Renal pelvis (tissue), 4 donors: Measurements from ENCODE around the gene PRDM16. TPM values are rescaled to one million over a fixed set of nuclear protein-coding genes. Genes with fewer than 3 reads are reported as not detected.

ENCODE experiments used
- DNase-seq: peaks from one replicate; pipeline ENCODE4 v3.0.0-alpha.2; 2013
- polyA plus RNA-seq, 3 donors: library from polyadenylated mRNA; unstranded; fragments of 120-200 nt; gene quantifications; one replicate each; pipeline ENCODE4 v1.2.1, GENCODE V29; 2013; ENCODE audit not compliant: insufficient read length in 3 of 3

The PRDM16 gene
- polyA plus RNA-seq, 3 donors, result 7.2 to 9.6 (median 9.3) TPM

GRCh38 chr1:3178279-3178678 is 109.3 kb downstream of the PRDM16 start:
- no peak for DNase-seq

GRCh38 chr1:3179471-3179870 is 110.5 kb downstream of the PRDM16 start:
- no peak for DNase-seq

GRCh38 chr1:3180915-3181314 is 111.9 kb downstream of the PRDM16 start:
- no peak for DNase-seq

- DNase-seq, result no peak
These were observed 113.0 kb downstream of the PRDM16 start for GRCh38 chr1:3181956-3182355.

GRCh38 chr1:3183411-3183810 is 114.4 kb downstream of the PRDM16 start:
- no peak for DNase-seq

GRCh38 chr1:3183813-3184212 is 114.8 kb downstream of the PRDM16 start:
- no peak for DNase-seq

GRCh38 chr1:3184666-3185065 is 115.7 kb downstream of the PRDM16 start:
- no peak for DNase-seq

GRCh38 chr1:3185896-3186525 is 117.0 kb downstream of the PRDM16 start:
- DNase-seq, result no peak

- peak; percentile 67 for DNase-seq
These were observed 117.5 kb downstream of the PRDM16 start for GRCh38 chr1:3186526-3186921.

- DNase-seq, result no peak
These were observed 118.6 kb downstream of the PRDM16 start for GRCh38 chr1:3187415-3188149.

GRCh38 chr1:3188150-3188971 is 119.4 kb downstream of the PRDM16 start:
- no peak for DNase-seq

- DNase-seq, result no peak
These were observed 121.4 kb downstream of the PRDM16 start for GRCh38 chr1:3190256-3191041.

GRCh38 chr1:3192361-3192760 is 123.4 kb downstream of the PRDM16 start:
- no peak for DNase-seq

GRCh38 chr1:3192825-3193224 is 123.8 kb downstream of the PRDM16 start:
- no peak for DNase-seq

- no peak for DNase-seq
These were observed 124.8 kb downstream of the PRDM16 start for GRCh38 chr1:3193811-3194210.

GRCh38 chr1:3194760-3195479 is 125.9 kb downstream of the PRDM16 start:
- DNase-seq, result no peak

- DNase-seq, result no peak
These were observed 126.4 kb downstream of the PRDM16 start for GRCh38 chr1:3195480-3195815.

- no peak for DNase-seq
These were observed 127.0 kb downstream of the PRDM16 start for GRCh38 chr1:3195966-3196515.

- DNase-seq, result no peak
These were observed 127.7 kb downstream of the PRDM16 start for GRCh38 chr1:3196577-3197245.

GRCh38 chr1:3197781-3198316 is 128.8 kb downstream of the PRDM16 start:
- DNase-seq, result no peak
